ENCODE data around the gene EP400.

DNA sequence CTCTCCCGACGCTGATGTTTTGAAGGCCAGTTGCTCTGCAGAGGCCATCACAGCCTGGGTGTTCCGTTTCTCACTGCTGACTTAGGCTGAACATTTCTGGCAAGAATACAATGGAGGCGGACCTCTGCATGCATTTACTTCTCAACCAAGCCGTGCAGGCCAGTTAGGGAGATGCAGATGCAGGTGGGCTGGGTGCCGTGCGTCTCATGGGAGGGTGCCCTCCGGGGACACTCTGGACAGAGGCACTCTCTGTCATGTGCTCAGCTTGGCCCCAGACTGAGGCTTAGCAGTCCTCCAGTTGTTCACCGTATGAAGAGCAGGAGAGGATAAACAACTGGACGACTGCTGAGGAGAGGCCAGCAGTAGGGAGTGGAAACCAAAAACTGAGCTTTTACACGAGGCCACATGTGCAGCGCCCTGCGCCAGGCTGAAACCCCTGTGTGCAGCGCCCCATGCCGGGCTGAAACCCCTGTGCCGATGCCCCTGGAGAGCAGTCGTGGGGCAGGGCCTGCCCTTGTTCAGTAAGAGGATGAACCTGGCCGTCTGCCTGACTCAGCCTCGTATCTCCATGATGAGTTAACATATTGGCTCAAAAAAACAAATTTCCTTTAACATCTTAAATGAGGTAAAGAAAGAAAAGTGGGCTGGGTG is 162.0 kb downstream of the EP400 start:
- TF ChIP-seq POLR2A (IDR thresholded peaks at IDR 0.05; ENCODE audit: low read depth, low read length), result no peak
- TF ChIP-seq POU2F2 (IDR thresholded peaks at IDR 0.05; ENCODE audit: low read depth, low read length), result no peak

All from GM12891 (cell line).